C1 segment of cervical spinal cord (tissue), 14 donors: ENCODE results near the gene CCNH.

ENCODE experiments used
- DNase-seq, 14 donors: peaks; one replicate each; lab custom pipeline; 2025; lab: John Stamatoyannopoulos, UW

The CCNH gene

DNA sequence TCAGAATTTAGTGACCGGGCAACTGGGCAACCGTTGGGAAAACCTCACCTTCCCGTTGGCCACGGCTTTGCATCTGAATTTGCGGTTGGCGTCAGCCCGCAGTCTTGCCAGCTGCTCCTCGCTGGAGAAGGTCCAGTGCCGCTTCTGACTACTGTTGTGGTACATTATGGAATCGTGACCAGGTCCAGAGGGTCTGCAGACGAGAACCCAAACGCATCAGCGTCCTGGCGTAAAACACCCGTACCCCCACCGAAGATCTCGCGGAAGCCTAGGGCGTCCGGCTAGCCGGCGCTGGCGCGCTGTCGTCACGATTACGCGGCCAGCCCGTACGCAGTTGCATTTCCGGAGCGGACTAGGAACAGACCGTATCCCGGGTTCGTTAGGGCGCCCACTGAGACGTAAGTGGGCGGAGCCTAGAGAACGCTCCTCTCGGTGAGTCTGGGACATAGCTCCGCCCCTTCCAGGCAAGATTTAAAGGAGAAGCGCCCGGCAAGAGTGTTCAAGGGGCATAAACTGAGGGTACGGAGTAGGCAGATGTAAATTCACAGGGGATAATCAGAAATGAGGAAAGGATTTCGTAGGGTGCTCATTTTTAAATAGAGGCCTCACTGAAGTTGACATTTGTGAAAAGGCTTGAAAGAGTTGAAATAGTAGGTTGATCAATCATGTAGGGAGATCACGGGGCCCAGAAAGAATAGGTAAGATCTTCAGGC is at the start of gene CCNH:
CCNH (minus strand) TSS at position 301 of the 713 bp plus-strand sequence; CDS start at position 165, 136 bp downstream.
- peak; percentile 68 to 99 (median 92) for DNase-seq

DNA sequence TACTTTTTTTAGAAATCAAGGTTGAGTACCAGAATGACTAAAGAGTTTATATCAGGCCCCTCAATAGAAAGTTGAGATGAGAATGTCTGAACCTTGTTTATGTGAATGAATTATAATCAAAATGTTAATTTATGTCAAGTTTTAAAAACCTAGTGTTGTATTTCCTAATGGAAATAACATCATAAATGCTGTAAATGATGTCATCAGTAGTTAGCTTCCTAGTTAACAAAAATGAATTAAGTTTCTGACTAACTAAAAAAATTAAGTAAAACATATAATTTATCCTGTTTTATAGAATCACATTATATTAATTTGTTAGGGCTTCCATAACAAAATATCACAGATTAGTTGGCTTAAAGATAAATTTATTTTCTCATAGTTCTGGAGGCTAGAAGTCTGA is 45.0 kb upstream of the CCNH start:
- no peak for DNase-seq

DNA sequence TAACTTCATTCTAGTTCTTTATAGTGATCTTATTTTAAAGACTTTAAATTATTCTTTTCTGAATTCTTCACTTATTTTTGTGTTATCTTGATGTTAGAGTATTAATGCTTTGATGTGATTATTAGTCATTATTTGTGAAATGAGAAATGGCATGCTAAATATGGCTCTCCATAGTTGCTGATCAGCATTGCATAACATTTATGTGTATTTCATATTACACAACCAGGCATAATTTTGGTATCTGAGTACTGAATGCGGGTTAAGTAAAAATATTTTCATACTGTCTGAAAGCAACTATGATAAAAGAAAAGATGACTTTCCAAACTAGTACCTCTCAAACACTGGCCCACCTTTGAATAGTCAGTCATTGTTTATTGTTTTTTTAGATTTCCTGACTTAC is 41.1 kb upstream of the CCNH start:
- DNase-seq, result no peak

GRCh38 chr5:87452837-87453236 is 40.1 kb upstream of the CCNH start:
- peak in 2 of 14 donors; percentile 1 to 2 for DNase-seq

DNA sequence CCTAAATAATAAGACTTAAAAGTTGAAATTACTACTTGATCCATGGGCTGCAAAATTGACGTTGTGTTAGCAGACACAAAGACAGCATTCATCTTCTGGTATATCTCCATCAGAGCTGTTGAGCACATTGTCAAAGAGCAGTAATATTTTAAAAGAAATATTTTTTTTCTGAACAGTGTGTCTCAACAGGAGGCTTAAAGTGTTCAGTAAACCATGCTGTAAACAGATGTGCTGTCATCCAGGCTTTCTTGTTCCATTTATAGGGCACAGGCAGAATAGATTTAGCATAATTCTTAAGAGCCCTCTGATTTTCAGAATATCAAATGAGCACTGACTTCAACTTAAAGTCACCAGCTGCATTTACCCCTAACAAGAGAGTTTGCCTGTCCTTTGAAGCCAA is 29.7 kb upstream of the CCNH start:
- DNase-seq, result no peak

DNA sequence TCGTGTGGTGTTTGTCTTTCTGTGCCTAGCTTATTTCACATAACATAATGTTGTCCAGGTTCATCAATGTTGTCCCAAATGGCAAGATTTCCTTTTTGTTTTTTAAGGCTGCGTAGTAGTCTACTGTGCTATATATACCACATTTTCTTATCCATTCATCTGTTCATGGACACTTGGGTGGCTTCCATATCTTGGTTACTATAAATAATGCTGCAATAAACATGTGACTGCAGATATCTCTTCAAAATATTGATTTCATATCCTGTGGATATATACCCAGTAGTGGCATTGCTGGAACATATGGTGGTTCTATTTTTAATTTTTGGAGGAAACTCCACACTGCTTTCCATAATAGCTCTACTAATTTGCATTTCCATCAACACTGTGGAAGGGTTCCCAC is 25.5 kb upstream of the CCNH start:
- no peak for DNase-seq

GRCh38 chr5:87437724-87438123 is 25.0 kb upstream of the CCNH start:
- no peak for DNase-seq

- no peak for DNase-seq
These were observed 22.5 kb upstream of the CCNH start for GRCh38 chr5:87435144-87435694.

DNA sequence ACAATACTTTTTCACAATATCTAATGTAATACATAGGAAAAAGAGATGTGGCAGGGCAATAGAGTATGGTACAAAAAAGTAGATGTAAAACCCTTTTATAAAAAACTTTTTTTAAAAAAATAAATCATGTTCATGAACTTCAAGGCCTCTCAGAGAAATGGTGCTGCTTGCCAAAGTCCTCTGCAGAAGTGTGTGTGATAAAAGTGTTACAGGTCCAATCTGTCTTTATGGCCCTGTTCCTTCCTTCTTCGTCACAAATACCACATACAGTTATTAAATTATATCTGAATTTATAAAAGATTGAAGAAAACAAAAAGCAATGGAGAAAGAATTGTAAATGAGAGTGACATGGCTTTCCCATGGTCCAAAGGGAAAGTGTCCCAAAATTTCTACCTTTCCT is 21.7 kb upstream of the CCNH start:
- DNase-seq, result no peak

DNA sequence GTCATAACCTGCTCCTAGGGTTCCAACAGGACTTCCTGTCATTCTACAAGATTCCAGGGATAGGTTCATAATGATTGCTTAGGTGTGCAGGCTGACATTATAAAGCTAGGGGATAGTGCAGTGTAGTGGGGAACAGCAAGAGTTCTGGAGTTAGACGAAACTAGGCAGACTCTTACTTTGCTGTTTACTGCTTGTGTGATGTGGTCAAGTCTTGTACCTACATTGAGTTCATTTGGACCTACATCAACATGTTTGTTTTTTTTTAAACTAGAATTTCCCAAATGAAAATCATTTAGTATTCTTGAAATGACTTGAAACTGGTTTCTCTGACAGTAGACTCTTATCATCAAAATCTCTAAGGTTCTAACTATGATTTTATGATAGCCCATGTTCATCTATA is 21.2 kb upstream of the CCNH start:
- DNase-seq, result no peak

DNA sequence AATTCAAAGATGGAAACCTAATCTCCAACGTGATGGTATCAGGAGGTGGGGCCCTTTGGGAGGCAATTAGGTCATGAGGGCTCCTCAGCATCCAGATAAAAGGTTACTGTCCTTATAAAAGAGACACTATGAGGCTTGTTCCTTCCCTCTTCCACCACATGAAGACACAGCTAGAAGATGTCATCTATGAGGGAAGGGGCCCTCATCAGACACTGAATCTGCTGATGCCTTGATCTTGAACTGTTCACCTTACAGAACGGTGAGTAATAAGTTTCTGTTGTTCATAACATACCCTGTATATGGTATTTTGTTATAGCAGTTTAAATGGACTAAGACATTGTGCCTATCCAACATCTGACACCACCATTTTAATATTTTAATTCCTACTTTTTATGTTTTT is 19.7 kb upstream of the CCNH start:
- no peak for DNase-seq

DNA sequence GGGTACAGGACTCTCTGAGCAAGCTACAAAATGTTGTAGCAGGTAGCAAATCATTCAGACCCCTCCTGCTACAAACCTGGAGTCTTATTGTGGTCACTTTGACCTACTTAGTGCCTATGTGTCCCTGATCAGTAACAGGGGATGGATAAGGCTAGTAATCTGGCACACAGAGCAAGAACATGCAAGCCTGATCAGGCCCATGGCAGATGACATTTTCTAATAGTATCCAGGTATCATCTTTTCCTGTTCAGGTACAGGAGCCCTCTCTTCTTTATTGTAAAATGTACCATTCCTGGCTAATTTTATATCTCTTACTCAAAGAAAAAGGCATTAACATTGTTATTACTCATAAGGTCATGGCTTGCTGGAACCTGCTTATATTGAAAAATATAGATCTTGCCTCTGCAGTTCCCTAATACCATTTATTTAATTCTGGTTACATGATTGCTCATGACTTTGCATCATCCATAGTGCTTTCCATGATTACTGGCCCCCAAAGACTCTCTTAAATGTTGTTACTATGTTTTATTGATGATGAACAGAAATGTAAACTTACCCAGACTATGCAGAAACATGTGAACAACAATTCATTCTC is 18.2 kb upstream of the CCNH start:
- no peak for DNase-seq

DNA sequence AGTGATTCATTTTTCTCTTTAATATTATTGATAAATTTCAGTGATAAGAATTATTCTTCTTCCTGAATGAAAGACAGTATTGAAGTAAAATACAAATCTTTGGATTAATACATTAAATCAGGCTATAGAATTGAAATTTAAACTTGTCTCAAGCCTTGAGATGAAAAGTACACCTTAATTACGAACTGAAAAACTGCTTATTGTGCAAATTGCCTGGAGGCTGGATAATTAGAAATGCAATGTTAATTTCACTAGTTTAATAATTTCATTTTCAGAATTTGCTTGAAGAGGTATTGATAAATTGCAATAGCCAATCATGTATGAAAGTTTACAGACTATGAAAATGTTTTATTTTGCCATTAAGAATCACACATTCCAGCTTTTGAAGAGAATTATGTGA is 11.0 kb upstream of the CCNH start:
- DNase-seq, result no peak

DNA sequence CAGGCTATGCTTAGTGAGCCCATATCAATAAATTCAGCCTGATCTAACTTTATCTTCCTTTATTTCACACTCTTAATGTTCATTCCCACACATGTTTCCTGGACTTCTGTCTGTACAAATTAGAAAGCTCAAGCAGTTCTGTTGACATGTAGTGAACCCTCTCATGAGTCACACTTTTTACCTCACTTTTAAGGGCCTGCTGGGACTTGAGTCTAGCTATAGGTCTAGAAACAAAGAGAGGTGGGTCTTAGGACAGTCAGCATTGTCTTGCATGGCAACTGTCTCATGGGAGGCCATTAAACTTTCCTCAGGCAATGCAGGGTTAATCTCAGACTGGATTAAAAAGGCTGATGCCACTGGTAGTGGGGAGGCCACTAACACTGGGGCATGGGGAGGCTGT is 8.6 kb upstream of the CCNH start:
- no peak for DNase-seq

DNA sequence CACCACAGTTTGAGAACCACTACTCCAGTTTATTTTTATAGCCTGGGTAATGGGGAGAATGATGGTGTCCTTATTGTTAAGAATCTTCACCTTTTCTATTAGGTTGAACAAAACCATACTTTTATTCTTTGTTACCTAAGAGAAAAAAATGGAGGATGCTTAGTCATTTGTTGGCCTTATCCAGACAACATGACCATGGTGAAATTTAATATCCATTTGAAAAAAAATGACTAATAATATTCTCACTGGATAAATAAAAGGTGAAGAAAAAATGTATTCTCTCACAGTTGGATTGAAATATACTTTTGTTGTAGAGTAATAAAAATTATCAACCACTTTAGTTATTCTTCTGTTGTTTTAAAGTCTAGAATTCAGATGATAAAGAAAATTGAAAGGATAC is 5.8 kb upstream of the CCNH start:
- DNase-seq, result no peak

- DNase-seq, result no peak
These were observed 564 bp upstream of the CCNH start for GRCh38 chr5:87413343-87413645.

GRCh38 chr5:87411973-87412629 is 629 bp downstream of the CCNH start:
- DNase-seq, result peak in 10 of 14 donors; percentile 44 to 77 (median 63)

GRCh38 chr5:87411586-87411972 is 1.2 kb downstream of the CCNH start:
- no peak for DNase-seq

- DNase-seq, result no peak
These were observed 1.8 kb downstream of the CCNH start for GRCh38 chr5:87410931-87411330.

GRCh38 chr5:87408204-87408603 is 4.5 kb downstream of the CCNH start:
- DNase-seq, result no peak

DNA sequence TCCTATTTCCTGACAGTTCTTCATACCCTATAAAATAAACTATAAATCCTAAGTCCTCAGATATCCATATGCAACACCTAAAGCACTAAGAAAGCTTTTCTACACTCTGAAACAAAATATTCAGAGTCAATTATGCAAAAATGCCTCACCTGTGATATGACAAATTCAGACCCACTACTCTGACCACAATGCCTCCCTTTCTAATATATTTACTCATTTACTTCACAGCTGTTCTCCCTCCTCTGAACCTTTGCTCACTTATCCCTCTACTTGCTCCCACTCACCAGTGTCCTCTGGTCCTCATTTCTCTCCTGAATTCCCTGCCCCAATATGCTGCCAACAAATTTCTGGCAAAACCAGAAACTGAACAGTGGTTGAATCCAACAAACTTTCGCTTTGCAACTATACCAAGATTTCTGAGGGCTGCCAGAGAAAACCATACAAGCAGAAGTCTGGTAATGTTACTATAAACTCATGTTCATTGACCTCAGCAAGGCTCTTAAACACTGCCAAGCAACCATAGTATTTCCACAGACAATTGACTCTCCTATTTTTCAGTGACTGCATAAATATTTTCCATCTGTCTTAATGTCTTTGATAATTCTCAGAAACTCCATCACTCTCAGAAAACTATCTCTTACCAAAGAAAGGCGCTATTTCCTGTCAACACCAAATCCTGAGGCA is 7.1 kb downstream of the CCNH start:
- DNase-seq, result no peak

DNA sequence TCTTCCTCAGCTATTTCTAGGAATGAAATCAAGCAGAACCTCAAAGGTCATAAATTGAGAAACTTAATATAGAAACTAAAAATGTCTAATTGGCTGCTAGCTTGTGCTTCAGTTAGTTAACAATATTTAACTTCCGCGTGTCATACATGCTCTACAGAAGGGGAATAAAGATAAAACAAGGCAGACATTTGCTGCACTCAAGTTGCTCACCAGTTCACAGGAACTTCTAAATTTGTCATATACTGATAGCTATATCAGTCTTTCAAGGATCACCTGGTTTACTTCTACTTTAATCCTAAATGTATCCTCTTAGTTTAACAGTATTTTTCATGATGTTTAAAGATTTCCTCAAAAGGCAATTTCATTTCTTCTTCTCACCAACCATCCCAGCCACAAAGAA is 8.4 kb downstream of the CCNH start:
- DNase-seq, result no peak
